H9 (cell line): ENCODE data around the gene LRRC7. TPM values are rescaled to one million over a fixed set of nuclear protein-coding genes. Genes with fewer than 3 reads are reported as not detected.

Experiments
- DNase-seq: peaks from one replicate; pipeline ENCODE4 v3.0.0-alpha.2; 2017
- H2AFZ ChIP-seq: one replicate; pipeline ENCODE4 v1.6.1; 2013; ENCODE audit warnings: mild to moderate bottlenecking, low read length, control low read depth, moderate library complexity
- H2AK5ac ChIP-seq: 2 replicates; pipeline ENCODE4 v1.6.1; 2013; ENCODE audit warnings: low read length, control low read depth, mixed read lengths; ENCODE audit not compliant: insufficient read length
- H2BK120ac ChIP-seq: one replicate; pipeline ENCODE4 v1.6.1; 2013; ENCODE audit warnings: low read depth, mild to moderate bottlenecking, low read length, control low read depth, inconsistent platforms; ENCODE audit not compliant: poor library complexity, severe bottlenecking
- H2BK12ac ChIP-seq: 2 replicates; pipeline ENCODE4 v1.6.1; 2013; ENCODE audit warnings: low read length, control low read depth, mixed read lengths, low read depth; ENCODE audit not compliant: insufficient read length
- H2BK15ac ChIP-seq: 2 replicates; pipeline ENCODE4 v1.6.1; 2013; ENCODE audit warnings: low read depth, low read length, control low read depth
- H2BK20ac ChIP-seq: one replicate; pipeline ENCODE4 v1.6.1; 2013; ENCODE audit warnings: low read depth, mild to moderate bottlenecking, low read length, control low read depth, inconsistent platforms; ENCODE audit not compliant: poor library complexity, severe bottlenecking
- H2BK5ac ChIP-seq: 2 replicates; pipeline ENCODE4 v1.6.1; 2013; ENCODE audit warnings: low read length, control low read depth, mixed read lengths; ENCODE audit not compliant: insufficient read length
- H3K14ac ChIP-seq: 2 replicates; pipeline ENCODE4 v1.6.1; 2013; ENCODE audit warnings: low read length, control low read depth; ENCODE audit not compliant: insufficient read depth
- H3K18ac ChIP-seq: 2 replicates; pipeline ENCODE4 v1.6.1; 2013; ENCODE audit warnings: low read depth, mild to moderate bottlenecking, mixed read lengths, low read length, control low read depth; ENCODE audit not compliant: insufficient read length
- H3K23ac ChIP-seq: 2 replicates; pipeline ENCODE4 v1.6.1; 2013; ENCODE audit warnings: low read length, control low read depth, mixed read lengths, low read depth; ENCODE audit not compliant: insufficient read length
- H3K23me2 ChIP-seq: 2 replicates; pipeline ENCODE4 v1.6.1; 2013; ENCODE audit warnings: low read depth, mild to moderate bottlenecking, mixed read lengths, low read length, control low read depth; ENCODE audit not compliant: insufficient read length, poor library complexity, severe bottlenecking
- H3K27ac ChIP-seq: 2 replicates; pipeline ENCODE4 v1.5.1; 2013; ENCODE audit warnings: low read length, control low read depth, mixed read lengths, low read depth; ENCODE audit not compliant: insufficient read length
- H3K27me3 ChIP-seq: 2 replicates; pipeline ENCODE4 v1.6.1; 2013; ENCODE audit warnings: low read length, control low read depth, inconsistent platforms; ENCODE audit not compliant: insufficient read depth
- H3K4ac ChIP-seq: 2 replicates; pipeline ENCODE4 v1.6.1; 2013; ENCODE audit warnings: low read depth, mild to moderate bottlenecking, control low read depth, inconsistent platforms, low read length, moderate library complexity
- H3K4me1 ChIP-seq: 2 replicates; pipeline ENCODE4 v1.6.1; 2013; ENCODE audit warnings: low read length, control low read depth, inconsistent platforms; ENCODE audit not compliant: insufficient read depth
- H3K4me2 ChIP-seq: 2 replicates; pipeline ENCODE4 v1.6.1; 2013; ENCODE audit warnings: low read length, control low read depth, mixed read lengths; ENCODE audit not compliant: insufficient read length, insufficient read depth
- H3K56ac ChIP-seq: 2 replicates; pipeline ENCODE4 v1.6.1; 2013; ENCODE audit warnings: low read depth, mild to moderate bottlenecking, mixed read lengths, low read length, control low read depth; ENCODE audit not compliant: insufficient read length
- H3K79me1 ChIP-seq: 2 replicates; pipeline ENCODE4 v1.6.1; 2013; ENCODE audit warnings: low read depth, mild to moderate bottlenecking, moderate library complexity, low read length, control low read depth, inconsistent platforms; ENCODE audit not compliant: insufficient read depth, poor library complexity, severe bottlenecking
- H3K79me2 ChIP-seq: 2 replicates; pipeline ENCODE4 v1.6.1; 2013; ENCODE audit warnings: low read length, control low read depth, inconsistent platforms; ENCODE audit not compliant: insufficient read depth
- H3K9ac ChIP-seq: 2 replicates; pipeline ENCODE4 v1.6.1; 2013; ENCODE audit warnings: low read length, control low read depth, mixed read lengths; ENCODE audit not compliant: insufficient read length; ENCODE audit errors: extremely low read depth
- H3K9me3 ChIP-seq: one replicate; pipeline ENCODE4 v1.6.1; 2013; ENCODE audit warnings: low read depth, low read length, inconsistent platforms; ENCODE audit not compliant: control insufficient read depth
- H3T11ph ChIP-seq: one replicate; pipeline ENCODE4 v1.6.1; 2013; ENCODE audit warnings: mild to moderate bottlenecking, low read length, control low read depth, inconsistent platforms
- H4K20me1 ChIP-seq: one replicate; pipeline ENCODE4 v1.6.1; 2013; ENCODE audit not compliant: control insufficient read depth, insufficient read length, insufficient read depth
- H4K5ac ChIP-seq: 2 replicates; pipeline ENCODE4 v1.6.1; 2013; ENCODE audit warnings: low read depth, mild to moderate bottlenecking, mixed read lengths, low read length, control low read depth; ENCODE audit not compliant: insufficient read length
- H4K8ac ChIP-seq: replicated peaks from 2 replicates; pipeline ENCODE4 v1.6.1; 2013; ENCODE audit warnings: low read length, control low read depth, mixed read lengths, low read depth; ENCODE audit not compliant: insufficient read length
- H4K91ac ChIP-seq: 2 replicates; pipeline ENCODE4 v1.6.1; 2013; ENCODE audit warnings: low read depth, mild to moderate bottlenecking, moderate library complexity, mixed read lengths, low read length, control low read depth; ENCODE audit not compliant: insufficient read length
- H3K27ac Mint-ChIP-seq, 3 experiments: 2 replicates in 2 of 3; 3 replicates in 1 of 3; pipeline ENCODE4 v1.8.0; 2020 to 2021; ENCODE audit warnings: mixed read lengths in 3 of 3, mild to moderate bottlenecking in 1 of 3, moderate library complexity in 1 of 3
- H3K27me3 Mint-ChIP-seq: 2 replicates; pipeline ENCODE4 v1.8.0; 2021; ENCODE audit warnings: low read depth, mild to moderate bottlenecking, moderate library complexity, mixed read lengths
- H3K36me3 Mint-ChIP-seq, 3 experiments: 2 replicates in 2 of 3; 3 replicates in 1 of 3; pipeline ENCODE4 v1.8.0; 2020 to 2021; ENCODE audit warnings: low read depth in 3 of 3, mixed read lengths in 3 of 3; ENCODE audit not compliant: insufficient read depth in 1 of 3
- H3K4me1 Mint-ChIP-seq, 2 experiments: 2 replicates each; pipeline ENCODE4 v1.8.0; 2020; ENCODE audit warnings: mixed read lengths in 2 of 2
- H3K4me3 Mint-ChIP-seq, 2 experiments: 2 replicates in 1 of 2; 3 replicates in 1 of 2; pipeline ENCODE4 v1.8.0; 2020 to 2021; ENCODE audit warnings: mild to moderate bottlenecking in 2 of 2, mixed read lengths in 2 of 2, moderate library complexity in 1 of 2
- H3K9me3 Mint-ChIP-seq, 2 experiments: 2 replicates in 1 of 2; 3 replicates in 1 of 2; pipeline ENCODE4 v1.8.0; 2020; ENCODE audit warnings: mild to moderate bottlenecking in 2 of 2, mixed read lengths in 2 of 2, moderate library complexity in 1 of 2
- total RNA-seq: library from RNA; stranded (reverse); gene quantifications from 2 replicates; pipeline ENCODE4 v1.2.1, GENCODE V29; 2021
- TF ChIP-seq, protein P1 (sequence below): fragments of 200-600 bp; sonication (generic); conservative IDR thresholded peaks from 3 replicates; pipeline ENCODE4 v1.8.0; 2021; ENCODE audit warnings: antibody characterized with exemption, mild to moderate bottlenecking

Gene LRRC7
- total RNA-seq, 1 experiment from 2014 or later, result not detected

DNA sequence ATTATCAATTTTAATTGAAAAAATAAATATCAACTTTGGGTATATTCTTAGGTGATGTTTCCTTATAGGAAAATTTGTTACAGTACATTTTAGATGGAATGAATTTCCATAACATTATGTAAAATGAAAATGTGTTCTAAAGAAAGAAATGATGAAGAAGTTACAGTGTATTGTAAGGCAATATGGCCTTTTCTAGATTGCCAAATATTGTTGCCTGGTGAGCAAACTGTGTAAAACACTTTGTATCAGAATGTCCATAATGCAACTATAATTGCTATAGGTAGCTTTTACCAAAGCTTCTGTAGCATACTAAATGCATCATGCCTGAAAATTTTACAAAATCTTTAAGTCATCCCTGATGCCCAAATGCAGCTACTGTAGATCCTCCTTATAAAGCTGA is 285.0 kb downstream of the LRRC7 start:
- Histone ChIP-seq H3K9ac (no peak overlapping the region), H4K91ac (no peak overlapping the region), H3K23me2 (no peaks in the 10 kb centered on the region), H2AFZ (no peak overlapping the region), H4K20me1 (no peaks in the 10 kb centered on the region), H2BK120ac (no peak overlapping the region), H3K18ac (no peak overlapping the region), H3K4ac (no peak overlapping the region), H4K8ac (no peak overlapping the region), H3K9me3 (no peaks in the 10 kb centered on the region), H3K14ac (no peak overlapping the region), H3K56ac (no peak overlapping the region), H4K5ac (no peak overlapping the region), H3K4me1 (no peaks in the 10 kb centered on the region), H3K23ac (no peak overlapping the region), H3K79me1 (no peaks in the 10 kb centered on the region), H2BK5ac (no peak overlapping the region), H2BK15ac (no peak overlapping the region), H3T11ph (no peak overlapping the region), H2AK5ac (no peak overlapping the region), H2BK12ac (no peak overlapping the region), H3K4me2 (no peak overlapping the region), H2BK20ac (no peak overlapping the region), H3K27ac (no peak overlapping the region), H3K27me3 (no peaks in the 10 kb centered on the region), H3K79me2 (no peaks in the 10 kb centered on the region)
- no peaks in the 10 kb centered on the region for H3K36me3 Mint-ChIP-seq
- H3K4me3 Mint-ChIP-seq, result no peak overlapping the region
- TF ChIP-seq, protein P1, sequence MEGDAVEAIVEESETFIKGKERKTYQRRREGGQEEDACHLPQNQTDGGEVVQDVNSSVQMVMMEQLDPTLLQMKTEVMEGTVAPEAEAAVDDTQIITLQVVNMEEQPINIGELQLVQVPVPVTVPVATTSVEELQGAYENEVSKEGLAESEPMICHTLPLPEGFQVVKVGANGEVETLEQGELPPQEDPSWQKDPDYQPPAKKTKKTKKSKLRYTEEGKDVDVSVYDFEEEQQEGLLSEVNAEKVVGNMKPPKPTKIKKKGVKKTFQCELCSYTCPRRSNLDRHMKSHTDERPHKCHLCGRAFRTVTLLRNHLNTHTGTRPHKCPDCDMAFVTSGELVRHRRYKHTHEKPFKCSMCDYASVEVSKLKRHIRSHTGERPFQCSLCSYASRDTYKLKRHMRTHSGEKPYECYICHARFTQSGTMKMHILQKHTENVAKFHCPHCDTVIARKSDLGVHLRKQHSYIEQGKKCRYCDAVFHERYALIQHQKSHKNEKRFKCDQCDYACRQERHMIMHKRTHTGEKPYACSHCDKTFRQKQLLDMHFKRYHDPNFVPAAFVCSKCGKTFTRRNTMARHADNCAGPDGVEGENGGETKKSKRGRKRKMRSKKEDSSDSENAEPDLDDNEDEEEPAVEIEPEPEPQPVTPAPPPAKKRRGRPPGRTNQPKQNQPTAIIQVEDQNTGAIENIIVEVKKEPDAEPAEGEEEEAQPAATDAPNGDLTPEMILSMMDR, result no peak
- H3K4me1 Mint-ChIP-seq, result no peaks in the 10 kb centered on the region
- DNase-seq, result no peak
- no peak overlapping the region for H3K27ac Mint-ChIP-seq
- no peaks in the 10 kb centered on the region for H3K27me3 Mint-ChIP-seq
- H3K9me3 Mint-ChIP-seq, result no peaks in the 10 kb centered on the region
